PC-3 (cell line): Measurements from ENCODE around the gene ZNF287.

Experiments used
- CTCF ChIP-seq: fragments of 300-600 bp; sonication (generic); conservative IDR thresholded peaks from 2 replicates; pipeline ENCODE4 v1.5.1; 2017; ENCODE audit warnings: antibody characterized with exemption, low read depth, mild to moderate bottlenecking, low read length
- EZH2 ChIP-seq: fragments of 300-600 bp; sonication (generic); IDR thresholded peaks from one replicate; pipeline ENCODE4 v1.6.1; 2017; ENCODE audit warnings: antibody characterized with exemption, mild to moderate bottlenecking, low read length; ENCODE audit not compliant: unreplicated experiment

DNA sequence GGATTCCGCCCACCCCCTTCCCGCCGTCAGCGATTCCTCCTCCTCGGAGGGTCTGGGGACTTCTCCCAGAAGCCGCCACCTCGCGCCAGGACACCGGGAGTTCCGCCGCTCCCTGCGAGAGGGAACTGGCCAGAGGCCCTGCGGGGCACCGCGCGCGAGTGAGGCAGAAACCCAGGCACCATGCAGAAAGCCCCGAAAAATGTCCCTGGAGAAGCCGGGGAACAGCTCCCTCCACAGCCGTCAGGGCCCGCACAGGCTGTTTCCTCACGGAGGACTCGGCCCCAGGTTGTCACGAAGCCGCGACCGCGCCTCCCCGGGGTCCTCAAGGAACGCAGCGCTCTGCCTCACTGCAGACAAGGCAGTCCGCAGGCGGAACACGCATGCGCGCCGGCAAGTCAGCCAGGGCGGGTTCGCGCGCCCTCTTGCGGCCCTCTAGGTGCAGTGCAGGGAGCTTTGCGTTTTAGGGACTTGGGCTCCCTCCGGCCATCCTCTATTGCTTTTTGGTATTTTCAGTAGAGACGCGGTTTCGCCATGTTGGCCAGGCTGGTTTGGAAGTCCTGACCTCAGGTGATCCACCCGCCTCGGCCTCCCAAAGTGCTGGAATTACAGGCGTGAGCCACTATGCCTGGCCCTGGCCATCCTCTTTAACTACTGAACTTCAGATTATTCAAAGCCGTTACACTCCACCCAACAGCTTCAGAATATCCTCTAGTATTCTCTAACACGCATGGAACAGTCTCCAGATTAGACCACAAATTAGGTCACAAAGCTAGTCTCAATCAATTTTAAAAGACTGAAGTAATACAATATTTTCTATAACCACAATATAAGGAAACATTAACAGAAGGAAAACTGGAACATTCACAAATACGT lies 20.3 kb upstream of the ZNF287 start:
- TF ChIP-seq CTCF: peak; percentile 97
- TF ChIP-seq EZH2: no peak
